HG02571 (cell line): Measurements from ENCODE around the gene RABGAP1L.
"Not testable (repeated sequence)": the region's sequence is repeated elsewhere in the genome, so short reads cannot be mapped to it uniquely, and the experiment has no call there.

Experiments
- ATAC-seq: cut with Tn5 transposase; IDR thresholded peaks from one replicate; pipeline ENCODE4 v1.9.1; 2021; ENCODE audit warnings: mild to moderate bottlenecking, moderate library complexity; ENCODE audit not compliant: unreplicated experiment

The RABGAP1L gene

DNA sequence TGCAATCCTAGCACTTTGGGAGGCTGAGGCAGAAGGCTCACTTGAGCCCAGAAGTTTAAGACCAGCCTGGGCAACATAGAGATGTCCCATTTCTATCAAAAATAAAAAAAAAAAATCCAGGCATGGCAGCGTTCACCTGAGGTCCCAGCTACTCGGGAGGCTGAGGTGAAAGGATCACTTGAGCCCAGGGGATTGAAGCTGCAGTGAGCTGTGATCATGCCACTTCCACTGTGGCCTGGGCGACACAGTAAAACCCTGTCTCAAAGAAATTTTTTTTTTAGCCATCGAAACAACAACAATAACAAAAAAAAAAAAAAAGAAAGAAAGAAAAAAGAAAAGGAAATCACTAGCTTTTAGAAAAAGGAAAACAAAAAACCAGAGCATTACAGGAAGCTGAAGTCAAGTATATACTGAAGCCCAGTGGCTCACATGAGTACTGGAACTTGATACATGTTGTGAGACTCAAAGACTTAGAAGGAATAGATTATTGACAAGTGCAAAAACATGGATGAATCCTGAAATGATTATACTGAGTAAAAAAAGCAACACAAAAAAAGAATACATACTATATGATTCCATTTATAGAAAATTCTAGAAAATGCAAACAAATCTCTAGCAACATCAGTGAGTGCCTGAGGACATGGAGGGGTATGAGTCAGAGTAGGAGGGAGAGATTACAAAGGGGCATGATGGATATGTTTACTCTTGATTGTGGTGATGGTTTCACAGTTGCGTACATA is 6.1 kb upstream of the RABGAP1L start:
- ATAC-seq = no peak

DNA sequence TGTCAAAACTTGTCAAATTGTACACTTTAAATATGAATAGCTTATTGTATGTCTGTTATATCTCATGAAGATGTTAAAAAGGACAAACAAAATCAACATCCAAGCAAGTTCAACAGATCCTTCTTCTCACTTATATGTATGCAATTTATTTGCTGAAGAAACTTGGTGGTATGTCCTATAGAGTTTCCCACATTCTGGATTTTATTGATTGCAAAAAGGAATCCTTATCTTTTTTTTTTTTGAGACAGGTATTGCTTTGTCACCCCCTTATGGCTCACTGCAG is 5.6 kb upstream of the RABGAP1L start:
- ATAC-seq = no peak

DNA sequence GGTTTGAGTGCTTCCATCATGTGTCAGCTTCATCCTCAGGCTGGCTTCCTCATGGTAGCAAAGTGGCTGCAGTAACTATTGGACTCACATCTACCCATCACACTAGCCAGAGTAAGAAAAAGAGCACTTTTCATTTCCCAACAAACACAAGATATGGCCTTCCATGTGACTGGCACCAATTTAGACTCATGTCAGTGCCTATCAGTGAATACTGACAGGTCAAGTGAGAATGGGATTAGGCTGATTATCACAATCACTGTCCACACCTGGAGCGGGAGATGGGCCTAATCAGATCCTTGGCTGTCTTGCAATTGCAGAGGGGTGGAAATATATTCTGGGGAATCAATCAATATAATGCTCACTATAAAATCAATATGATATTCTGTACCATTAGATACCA is 2.9 kb upstream of the RABGAP1L start:
- no peak for ATAC-seq

DNA sequence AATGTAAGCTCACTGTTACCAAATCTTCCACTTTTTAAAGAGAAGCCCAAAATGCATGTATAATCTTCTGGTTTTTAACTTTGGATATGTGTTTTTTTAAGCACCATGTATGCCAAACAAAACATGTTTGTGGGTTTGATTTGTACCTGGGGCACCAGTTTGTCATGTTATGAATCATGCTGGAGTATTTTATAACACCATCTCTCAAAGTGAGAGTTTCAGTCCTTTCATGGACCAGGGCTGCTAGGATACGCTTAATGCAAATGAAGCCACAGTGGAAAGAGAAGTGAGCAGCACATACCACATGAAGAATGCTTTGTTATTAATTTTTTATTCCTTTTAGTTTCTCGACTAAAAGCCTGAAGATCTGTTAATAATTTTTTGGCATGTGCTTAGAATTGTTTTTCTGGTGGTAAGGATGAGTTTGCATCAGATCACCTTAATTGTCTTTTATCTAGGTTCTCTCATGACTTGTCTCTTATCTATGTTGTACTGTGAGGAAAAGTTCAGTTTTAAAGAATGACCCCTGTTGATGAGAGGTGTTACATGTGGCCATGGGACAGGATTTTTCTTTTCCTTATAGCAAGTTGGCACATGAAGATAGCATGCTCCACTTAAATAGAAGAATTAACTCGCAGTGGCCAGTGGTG is 2.0 kb upstream of the RABGAP1L start:
- ATAC-seq = peak; percentile 37

DNA sequence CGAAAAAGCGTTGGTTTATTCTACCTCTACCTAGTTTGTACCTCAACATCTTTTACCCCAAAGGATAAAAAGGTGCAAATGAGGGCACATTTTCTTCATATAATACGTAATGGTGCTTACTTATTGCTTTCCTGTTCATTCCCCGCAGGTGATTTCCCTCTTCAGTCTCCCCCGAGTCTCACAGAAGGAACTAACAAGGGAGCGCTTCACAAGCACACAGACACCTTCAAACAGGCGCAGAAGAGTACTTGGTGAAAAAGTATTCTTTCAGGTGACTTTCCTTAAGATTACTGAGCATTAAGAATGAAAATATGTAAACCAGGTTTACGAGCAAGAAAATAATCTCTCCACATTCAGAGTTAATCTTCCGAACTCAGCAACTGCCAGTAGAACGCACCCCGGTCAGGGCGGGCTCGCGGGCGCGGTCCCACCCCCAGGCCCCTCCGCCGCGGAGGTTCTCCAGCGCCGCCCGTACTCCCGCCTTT is 511 bp upstream of the RABGAP1L start:
- ATAC-seq = no peak

DNA sequence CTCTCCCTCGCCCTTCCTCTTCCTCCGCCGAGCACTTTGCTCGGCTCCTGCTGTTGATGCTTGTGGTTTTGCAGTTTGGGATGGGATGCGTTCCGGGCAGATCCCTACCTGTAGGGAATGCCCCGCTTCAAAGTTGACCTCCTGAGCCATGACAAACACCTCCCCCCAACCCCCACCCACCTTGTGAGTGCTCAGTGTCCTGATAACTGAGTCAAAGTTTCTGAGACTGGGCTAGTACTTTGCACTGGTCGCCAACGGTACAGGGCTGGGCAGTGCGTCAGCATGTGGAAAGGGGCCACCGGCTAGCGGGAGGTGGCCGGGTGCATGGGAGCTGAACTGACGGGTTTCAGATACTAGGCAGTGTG is 771 bp downstream of the RABGAP1L start:
- ATAC-seq = peak; percentile 17

DNA sequence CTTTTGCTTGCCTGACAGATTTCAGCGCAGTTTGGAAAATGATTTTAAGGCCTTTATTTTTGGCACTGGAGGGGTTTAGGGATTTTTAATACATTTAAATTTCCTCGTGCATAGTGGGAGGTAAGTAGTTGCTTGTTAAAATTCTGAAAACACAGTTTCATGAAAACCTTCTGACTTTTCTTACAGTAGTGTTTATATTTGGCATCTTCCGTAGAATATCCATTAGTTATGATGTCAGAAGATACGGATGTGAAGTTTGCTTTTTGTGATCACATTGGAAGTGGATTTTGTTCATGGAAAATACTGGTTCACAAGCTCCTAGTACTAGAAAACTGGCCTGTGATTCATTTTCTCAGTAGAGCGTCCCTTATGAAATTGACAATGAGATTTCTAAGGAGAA is 1.3 kb downstream of the RABGAP1L start:
- no peak for ATAC-seq

DNA sequence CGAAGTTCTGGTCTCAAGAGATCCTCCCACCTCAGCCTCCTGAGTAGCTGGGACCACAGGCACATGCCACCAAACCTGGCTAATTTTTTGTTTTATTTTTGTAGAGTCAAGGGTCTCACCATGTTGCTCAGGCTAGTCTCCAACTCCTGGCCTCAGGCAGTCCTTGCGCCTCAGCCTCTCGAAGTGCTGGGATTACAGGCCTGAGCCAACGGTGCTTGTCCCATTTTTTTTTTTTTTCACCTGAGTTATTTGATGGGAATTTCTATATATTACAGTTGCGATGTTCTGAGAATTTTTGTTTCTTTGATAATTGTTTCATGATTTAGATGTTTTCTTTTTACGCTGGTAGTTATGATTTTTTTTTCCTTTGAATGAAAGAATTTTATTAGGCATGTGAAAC is 2.5 kb downstream of the RABGAP1L start:
- no peak for ATAC-seq

DNA sequence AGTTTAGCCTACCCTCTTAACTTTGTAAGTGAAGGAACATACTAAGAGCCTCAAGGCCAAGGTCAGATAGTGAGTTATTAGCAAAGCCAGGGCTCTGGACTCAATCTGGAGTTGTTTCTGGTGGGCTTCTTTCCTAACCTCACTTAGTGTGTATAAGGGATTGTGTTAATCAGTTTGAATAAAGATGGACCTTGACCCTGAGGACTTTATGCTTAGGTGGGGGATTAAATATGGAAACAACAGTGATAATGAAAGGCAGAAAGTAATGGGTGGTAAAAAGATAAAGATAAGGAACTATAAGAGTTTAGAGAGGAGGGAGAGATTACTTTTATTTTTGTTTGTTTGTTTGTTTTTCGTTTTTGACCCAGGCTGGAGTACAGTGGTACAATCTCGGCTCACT is 5.5 kb downstream of the RABGAP1L start:
- ATAC-seq = no peak

DNA sequence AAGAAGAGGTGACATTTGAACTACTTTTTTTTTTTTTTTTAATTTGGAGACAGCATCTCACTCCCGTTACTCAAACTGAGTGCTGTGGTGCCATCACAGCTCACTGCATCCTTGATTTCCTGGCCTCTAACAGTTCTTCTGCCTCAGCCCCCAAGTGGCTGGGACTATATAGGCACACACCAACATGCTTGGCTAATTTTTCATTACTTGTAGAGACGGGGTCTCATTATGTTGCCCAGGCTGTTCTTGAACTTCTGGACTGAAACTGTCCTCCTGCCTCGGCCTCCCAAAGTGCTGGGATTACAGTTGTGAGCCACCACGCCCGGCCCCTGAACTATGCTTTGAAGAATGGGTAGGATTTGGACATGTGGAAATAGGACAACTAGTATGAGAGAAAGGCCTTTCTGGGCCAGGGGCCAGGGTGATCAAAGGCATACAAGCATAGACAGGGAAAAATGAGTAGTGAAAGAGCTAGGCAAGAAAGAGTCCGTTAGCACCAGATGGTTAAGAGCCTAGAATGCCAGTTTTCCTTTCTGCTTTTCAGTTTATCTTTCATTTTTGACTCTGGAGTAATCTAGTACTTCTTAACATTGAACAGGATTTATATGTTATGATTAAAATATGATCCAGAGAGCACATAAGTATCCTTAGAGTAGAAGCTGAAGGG is 6.3 kb downstream of the RABGAP1L start:
- ATAC-seq = no peak

DNA sequence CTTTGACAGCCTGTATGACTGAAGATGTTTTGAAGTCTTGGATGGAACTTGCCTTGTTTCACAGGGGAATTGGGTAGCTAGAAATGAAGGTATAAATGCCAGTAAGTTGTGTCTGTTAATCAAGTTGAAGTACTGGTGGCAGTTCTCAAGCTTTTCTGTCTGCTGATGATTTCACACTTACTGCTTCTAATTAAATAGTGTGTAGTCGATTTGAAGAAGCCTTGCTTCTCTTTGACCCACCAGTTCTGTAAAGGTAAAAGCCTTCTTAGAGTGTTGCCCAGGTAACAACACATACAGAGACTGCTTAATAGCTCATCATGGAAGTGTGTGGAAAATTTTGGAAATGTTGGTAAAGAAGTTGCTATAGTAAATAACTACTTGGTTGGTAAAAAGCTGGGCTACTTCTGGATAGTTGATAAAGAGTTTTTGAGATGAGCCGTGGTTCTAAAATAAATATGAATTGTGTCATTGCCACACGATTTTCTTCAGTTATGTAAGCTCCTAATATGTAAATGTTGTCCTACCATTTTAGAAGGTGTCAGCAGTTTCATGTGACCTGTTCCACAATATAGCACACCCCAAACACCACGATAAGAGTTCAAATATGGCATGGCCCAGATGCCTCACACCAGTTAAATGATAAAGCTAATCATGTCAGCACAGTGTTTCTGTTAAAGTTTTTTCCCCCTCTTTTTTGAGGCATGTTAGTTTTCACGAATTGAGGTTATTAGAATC is 7.4 kb downstream of the RABGAP1L start:
- ATAC-seq = no peak

DNA sequence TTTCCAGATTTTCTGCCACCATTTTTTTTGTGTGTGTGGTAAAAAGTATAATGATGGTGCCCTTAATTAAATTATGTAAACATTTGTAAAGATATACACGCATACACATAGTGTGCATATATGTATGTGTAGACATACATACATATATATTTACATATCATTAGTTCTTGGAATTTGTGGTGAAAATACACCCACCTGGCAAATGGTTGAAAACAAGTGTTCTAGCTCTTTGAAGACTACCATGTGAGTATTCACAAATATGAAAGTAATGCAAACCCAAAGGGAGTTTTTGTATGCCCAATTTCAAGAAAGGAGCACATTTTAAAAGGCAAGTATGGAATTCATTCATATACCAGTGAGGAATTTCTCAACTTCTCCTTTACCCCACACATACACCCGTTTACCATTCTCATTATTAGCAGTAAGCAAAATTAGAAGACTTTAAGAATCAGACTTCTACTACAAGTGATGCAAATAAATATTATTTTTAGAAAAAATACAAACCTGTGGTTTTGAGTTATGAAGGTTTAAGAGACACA is 8.0 kb downstream of the RABGAP1L start:
- no peak for ATAC-seq

DNA sequence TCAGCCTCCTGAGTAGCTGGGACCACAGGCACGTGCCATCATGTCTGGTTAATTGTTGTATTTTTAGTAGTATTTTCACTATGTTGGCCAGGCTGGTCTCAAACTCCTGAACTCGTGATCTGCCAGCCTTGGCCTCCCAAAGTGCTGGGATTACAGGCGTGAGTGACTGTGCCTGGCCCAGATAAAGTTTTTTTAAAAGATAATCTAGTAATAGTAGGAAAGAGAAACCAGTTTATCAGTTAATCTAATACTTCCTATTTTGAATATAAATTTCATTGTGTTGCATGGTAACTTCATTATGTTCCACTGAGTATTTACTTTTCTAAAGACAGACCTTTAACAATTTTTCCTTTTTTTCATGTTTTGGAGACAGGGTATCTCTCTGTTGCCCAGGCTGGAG is 10.0 kb downstream of the RABGAP1L start:
- no peak for ATAC-seq

DNA sequence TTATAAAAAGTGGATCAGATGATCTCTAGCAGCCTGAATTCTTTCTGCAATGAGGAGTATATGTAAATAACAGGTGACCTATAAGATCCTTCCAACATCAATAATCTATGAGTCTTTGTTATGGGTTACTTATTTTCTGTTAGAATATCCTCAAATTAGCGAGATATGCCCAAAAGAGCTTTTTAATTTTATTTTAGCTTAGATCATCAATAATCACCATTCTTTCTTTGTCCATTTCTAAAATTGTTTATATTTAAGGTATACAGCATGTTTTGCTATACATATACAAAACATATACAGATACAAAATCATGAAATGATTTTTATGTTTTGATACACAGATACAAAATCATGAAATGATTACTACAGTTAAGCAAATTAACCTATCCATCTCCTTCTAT is 11.8 kb downstream of the RABGAP1L start:
- no peak for ATAC-seq

DNA sequence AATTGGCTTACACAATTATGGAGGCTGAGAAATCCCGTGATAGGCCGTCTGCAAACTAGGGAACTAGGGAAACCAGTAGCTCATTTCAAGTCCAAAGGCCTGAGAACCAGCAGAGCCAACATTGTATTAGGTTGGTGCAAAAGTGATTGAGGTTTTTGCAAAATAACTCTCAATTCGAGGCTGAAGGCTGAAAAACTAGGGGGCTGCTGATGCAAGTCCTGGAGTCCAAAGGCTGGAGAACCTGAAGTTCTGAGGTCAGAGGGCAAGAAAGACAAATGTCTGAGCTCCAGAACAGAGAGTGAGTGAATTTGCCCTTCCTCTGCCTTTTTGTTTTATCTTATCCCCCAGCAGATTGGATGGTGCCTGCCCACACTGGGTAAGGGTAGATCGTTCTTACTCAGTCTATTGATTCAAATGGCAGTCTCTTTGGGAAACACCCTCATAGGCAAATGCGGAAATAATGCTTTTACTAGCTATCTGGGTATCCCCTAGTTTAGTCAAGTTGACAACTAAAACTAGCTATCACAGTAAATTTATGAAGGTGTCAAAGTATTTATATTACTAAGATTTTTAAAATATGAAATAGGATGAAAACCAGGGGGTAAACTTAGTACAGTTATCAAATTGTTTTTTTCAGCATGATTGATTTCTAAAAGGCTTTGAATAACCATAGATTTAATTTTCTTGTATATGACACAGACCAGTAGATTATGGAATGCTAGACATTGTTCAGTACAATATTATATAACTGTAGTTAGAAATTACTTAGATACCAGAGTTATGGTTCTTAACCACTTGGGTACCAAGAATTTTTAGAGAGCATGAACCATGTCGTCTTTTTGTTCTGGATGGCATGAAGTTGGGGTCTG is 15.4 kb downstream of the RABGAP1L start:
- ATAC-seq = no peak

DNA sequence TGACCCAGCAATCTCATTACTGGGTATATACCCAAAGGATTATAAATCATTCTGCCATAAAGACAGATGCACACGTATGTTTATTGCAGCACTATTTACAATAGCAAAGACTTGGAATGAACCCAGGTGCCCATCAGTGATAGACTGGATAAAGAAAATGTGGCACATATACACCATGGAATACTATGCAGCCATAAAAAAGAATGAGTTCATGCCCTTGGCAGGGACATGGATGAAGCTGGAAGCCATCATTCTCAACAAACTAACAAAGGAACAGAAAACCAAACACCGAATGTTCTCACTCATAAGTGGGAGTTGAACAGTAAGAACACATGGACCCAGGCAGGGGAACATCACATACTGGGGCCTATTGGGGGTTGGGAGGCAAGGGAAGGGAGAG is 19.1 kb downstream of the RABGAP1L start:
- not testable (repeated sequence) for ATAC-seq

DNA sequence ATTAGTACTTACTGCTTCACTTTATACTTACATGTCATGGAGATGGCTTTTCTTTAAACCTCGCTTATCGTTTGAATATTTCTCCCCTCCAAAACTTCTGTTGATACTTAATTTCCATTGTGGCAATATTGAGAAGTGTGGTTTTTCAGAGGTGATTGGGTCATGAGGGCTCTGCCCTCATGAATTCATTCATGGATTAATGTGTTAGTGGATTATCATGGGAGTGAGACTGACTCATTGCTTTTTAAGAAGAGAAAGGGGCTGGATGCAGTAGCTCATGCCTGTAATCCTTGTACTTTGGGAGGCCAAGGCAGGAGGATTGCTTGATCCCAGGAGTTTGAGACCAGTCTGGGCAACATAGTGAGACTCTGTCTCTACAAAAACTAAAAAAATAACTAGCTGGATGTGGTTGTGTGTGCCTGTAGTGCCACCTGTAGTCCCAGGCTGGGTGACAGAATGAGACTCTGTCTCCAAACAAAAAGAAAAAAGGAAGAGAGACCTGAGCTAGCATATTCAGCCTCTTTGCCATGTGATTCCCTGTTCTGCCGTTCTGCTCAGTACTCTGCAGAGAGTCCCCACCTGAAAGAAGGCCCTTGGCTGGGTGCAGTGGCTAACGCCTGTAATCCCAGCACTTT is 30.2 kb downstream of the RABGAP1L start:
- ATAC-seq = no peak

DNA sequence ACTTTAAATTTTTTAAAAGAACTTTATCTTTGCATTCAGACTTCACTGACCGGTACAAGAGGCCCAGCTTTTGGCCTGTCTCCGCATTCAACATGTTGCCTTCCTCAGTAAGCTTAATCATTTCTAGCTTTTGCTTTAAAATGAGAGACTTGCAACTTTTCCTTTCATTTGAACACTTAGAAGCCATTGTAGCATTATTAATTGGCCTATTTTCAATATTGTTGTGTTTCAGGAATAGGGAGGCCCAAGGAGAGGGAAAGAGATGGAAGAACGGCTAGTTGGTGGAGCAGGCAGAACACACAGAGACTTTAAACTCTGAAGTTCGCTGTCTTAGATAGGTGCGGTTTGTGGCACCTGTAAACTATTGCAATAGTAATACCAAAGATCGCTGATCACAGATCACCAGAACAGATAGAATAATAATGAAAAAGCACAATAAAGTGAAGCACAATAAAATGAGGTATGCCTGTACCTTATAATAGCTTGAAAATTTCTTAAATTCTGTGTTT is 31.4 kb downstream of the RABGAP1L start:
- no peak for ATAC-seq

DNA sequence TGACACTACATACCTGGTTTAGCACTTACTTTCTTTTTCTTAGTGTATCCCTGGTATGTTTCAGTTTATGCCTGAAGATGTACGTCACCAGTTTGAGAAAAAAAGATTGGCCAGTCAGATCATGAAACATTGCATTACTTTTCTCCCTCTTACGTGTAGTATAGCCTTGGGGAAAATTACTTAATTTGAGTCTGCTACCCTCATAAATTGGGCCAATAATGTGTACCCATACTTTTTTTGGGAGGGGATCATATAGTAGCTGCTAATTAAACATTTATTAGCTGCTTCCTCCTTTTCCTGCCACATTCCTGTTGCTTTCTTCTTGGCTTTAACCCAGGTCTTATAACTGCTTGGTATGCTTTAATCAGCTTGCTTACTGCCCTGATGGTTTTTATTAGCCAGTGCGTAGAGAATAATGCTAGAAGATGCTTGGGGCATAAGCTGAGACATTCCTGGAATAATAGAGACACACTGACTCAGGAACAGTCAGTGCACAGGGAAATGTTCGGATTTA is 32.1 kb downstream of the RABGAP1L start:
- ATAC-seq = no peak

DNA sequence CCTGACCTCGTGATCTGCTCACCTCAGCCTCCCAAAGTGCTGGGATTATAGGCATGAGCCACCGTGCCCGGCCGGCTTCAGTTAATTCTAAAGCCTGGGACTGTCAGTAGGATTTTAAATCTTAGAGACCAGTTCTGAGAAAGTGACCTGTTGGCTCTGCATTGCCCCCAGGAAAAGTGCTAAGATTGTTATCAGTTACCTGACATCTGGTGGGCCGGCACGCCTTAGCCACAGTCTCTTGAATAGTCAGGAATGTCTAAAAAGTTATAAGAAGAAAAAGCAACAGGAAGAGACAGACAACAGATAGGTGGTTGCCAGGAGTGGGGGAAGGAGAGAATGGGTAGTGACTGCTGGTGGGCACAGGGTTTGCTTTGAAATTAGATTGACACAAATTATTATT is 35.1 kb downstream of the RABGAP1L start:
- ATAC-seq = no peak
